ENCODE measurements around the gene LLPH.

Gene LLPH

DNA sequence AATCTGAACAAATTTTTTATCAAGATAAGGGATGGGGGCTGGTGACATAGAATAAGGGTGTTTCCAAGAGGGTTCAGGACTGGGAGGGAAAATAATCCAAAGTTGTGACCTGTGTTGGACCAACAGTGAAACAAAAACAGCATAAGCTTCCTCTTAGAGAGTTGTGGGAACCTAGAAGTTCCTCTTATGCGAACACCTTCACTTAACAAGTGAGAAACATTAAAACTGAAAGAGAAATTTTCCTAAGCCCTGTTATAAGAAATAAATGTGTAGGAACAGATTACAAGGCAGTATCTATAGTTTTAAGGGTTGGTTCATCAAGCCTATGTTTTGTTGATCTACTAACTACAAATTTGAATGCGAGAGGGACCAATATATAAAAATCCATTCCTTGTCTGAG, 58.4 kb downstream of the LLPH start:
- Histone ChIP-seq H3K9me3 (ENCODE audit: control insufficient read depth, insufficient read depth, low read length) (no peaks in the 10 kb centered on the region), H3K4me1 (ENCODE audit: control insufficient read depth, insufficient read depth, low read length) (no peaks in the 10 kb centered on the region), H3K27me3 (ENCODE audit: control insufficient read depth, insufficient read depth, low read length) (no peaks in the 10 kb centered on the region), H3K4me3 (ENCODE audit: low read length) (no peak overlapping the region), H3K36me3 (ENCODE audit: control insufficient read depth, insufficient read depth, low read length) (no peaks in the 10 kb centered on the region), H3K27ac (ENCODE audit: low read length) (no peak overlapping the region)
- no peak for DNase-seq (ENCODE audit: low read depth, low spot score)
- WGBS (ENCODE audit: insufficient coverage, insufficient read length), result no CpG with 5 or more reads among the region's 2 CpGs

DNA sequence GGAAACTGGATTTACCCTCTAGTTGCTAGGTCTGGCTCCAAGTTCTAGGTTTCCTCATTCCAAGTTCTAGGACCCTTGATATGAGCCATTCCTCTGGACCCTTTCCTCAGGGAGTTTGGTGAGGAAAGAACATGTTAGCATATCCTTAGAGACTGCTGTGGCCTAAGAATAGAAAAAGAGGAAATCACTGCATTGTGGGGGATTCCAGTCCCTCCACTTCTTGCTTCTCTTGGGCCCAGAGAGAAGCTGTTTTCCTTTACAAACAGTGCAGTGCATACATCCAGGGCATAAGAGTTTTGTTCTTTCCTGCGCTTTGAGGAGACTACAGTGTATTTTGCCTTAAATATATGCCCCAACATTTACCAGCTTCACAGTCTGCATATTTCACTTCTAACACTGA, 59.0 kb downstream of the LLPH start:
- WGBS (ENCODE audit: insufficient coverage, insufficient read length), result no CpG with 5 or more reads among the region's 1 CpG
- DNase-seq (ENCODE audit: low read depth, low spot score), result no peak

GRCh38 chr12:66070378-66071120, 60.0 kb downstream of the LLPH start:
- H3K4me1 ChIP-seq (ENCODE audit: control insufficient read depth, insufficient read depth, low read length), result no peaks in the 10 kb centered on the region
- DNase-seq (ENCODE audit: low read depth, low spot score), result no peak
- WGBS (ENCODE audit: insufficient coverage, insufficient read length), result no CpG with 5 or more reads among the region's 9 CpGs
- no peak overlapping the region for H3K27ac ChIP-seq (ENCODE audit: low read length)
- no peaks in the 10 kb centered on the region for H3K36me3 ChIP-seq (ENCODE audit: control insufficient read depth, insufficient read depth, low read length)
- no peak overlapping the region for H3K4me3 ChIP-seq (ENCODE audit: low read length)
- no peaks in the 10 kb centered on the region for H3K9me3 ChIP-seq (ENCODE audit: control insufficient read depth, insufficient read depth, low read length)
- no peaks in the 10 kb centered on the region for H3K27me3 ChIP-seq (ENCODE audit: control insufficient read depth, insufficient read depth, low read length)

More for the DNA sequence above, 59.0 kb downstream of the LLPH start:
- Histone ChIP-seq H3K36me3 (ENCODE audit: control insufficient read depth, insufficient read depth, low read length) (no peaks in the 10 kb centered on the region), H3K27ac (ENCODE audit: low read length) (no peak overlapping the region), H3K4me1 (ENCODE audit: control insufficient read depth, insufficient read depth, low read length) (no peaks in the 10 kb centered on the region), H3K9me3 (ENCODE audit: control insufficient read depth, insufficient read depth, low read length) (no peaks in the 10 kb centered on the region), H3K4me3 (ENCODE audit: low read length) (no peak overlapping the region), H3K27me3 (ENCODE audit: control insufficient read depth, insufficient read depth, low read length) (no peaks in the 10 kb centered on the region)

DNA sequence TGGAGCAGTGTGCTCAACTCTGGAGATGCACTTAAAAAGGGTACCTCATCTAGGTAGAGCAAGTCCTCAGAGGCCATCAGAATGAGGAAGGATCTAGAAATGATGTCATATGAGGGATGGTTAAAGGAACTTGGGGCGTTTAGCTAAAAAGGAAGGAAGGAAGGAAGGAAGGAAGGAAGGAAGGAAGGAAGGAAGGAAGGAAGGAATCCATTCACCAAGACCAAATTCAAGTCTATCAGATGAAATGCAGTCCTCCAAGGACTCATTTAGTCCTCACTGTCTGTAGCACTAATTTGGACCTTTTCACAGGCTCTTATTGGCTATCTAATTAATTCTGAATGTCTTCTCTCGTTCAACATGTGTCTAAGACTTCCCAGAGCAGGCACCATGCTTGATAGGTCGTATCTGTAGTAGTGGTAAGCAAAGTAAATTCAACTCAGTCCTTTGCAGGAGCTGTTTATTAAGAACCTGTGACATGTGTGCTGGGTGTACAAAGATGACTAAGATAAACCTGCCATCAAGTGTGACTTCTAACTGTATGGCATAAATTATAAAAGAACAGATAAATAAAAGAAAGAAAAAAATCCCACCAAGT, 63.5 kb downstream of the LLPH start:
- DNase-seq (ENCODE audit: low read depth, low spot score), result no peak
- no peaks in the 10 kb centered on the region for H3K36me3 ChIP-seq (ENCODE audit: control insufficient read depth, insufficient read depth, low read length)
- WGBS (ENCODE audit: insufficient coverage, insufficient read length), result no CpG with 5 or more reads among the region's 3 CpGs
- H3K4me1 ChIP-seq (ENCODE audit: control insufficient read depth, insufficient read depth, low read length), result no peaks in the 10 kb centered on the region; the same call in 1 of the 2 replicates
- no peak overlapping the region for H3K4me3 ChIP-seq (ENCODE audit: low read length)
- H3K27me3 ChIP-seq (ENCODE audit: control insufficient read depth, insufficient read depth, low read length), result no peaks in the 10 kb centered on the region
- no peak overlapping the region for H3K27ac ChIP-seq (ENCODE audit: low read length)
- H3K9me3 ChIP-seq (ENCODE audit: control insufficient read depth, insufficient read depth, low read length), result no peaks in the 10 kb centered on the region

Measured in iPS DF 6.9 (cell line).